HCT116 (cell line): ENCODE measurements around the gene TRMO. TPM values are rescaled to one million over a fixed set of nuclear protein-coding genes. Genes with fewer than 3 reads are reported as not detected.

Source experiments
- ATAC-seq: fragments of 200-7000 bp; cut with Tn5 transposase; 2 replicates; pipeline ENCODE4 v1.9.1; 2020; ENCODE audit warnings: mild to moderate bottlenecking, moderate library complexity
- BruUV-seq: library from RNA; stranded (reverse); fragments of 400-500 nt; replicated peaks from 2 replicates; lab custom pipeline; 2021; lab: Mats Ljungman, UMichigan
- CTCF ChIA-PET: fragments of 300-600 bp; sonication (Branson Sonifier 250); formaldehyde crosslinking; loops from one replicate; lab custom pipeline; 2021; ENCODE audit warnings: antibody characterized with exemption; lab: Charles Lee
- POLR2A ChIA-PET: fragments of 300-600, 350-600 bp; sonication (Branson Sonifier 250); formaldehyde crosslinking; loops from one replicate; lab custom pipeline; 2021; ENCODE audit warnings: antibody characterized with exemption; lab: Charles Lee
- RAD21 ChIA-PET, 2 experiments: fragments of 300-600 bp; sonication (Branson Sonifier 250); formaldehyde crosslinking; loops; one replicate each; lab custom pipeline; 2023; ENCODE audit warnings: low total read pairs in 2 of 2; ENCODE audit not compliant: uncharacterized antibody in 2 of 2, unreplicated experiment in 2 of 2, low non-redundant PET in 1 of 2; lab: Charles Lee
- DNase-seq: peaks from one replicate; pipeline ENCODE4 v3.0.0-alpha.2; 2010; ENCODE audit warnings: low read depth, low spot score
- H2AFZ ChIP-seq: fragments of 200-600 bp; shearing (Covaris generic), sonication (generic); 2 replicates; pipeline ENCODE4 v1.6.1; 2017; ENCODE audit warnings: low read depth, mixed run types, mixed read lengths, antibody characterized with exemption, low read length; ENCODE audit not compliant: poor library complexity, severe bottlenecking
- H3K27ac ChIP-seq: 2 replicates; pipeline ENCODE4 v1.5.1; 2012; ENCODE audit warnings: low read depth, low read length
- H3K27me3 ChIP-seq: fragments of 200-600 bp; sonication (generic); 2 replicates; pipeline ENCODE4 v1.6.1; 2016; ENCODE audit warnings: mixed run types, low read length, mixed read lengths; ENCODE audit not compliant: insufficient read depth
- H3K36me3 ChIP-seq, 2 experiments: fragments of 200-500 bp in 1 of 2; fragments of 200-600 bp in 1 of 2; sonication (Bioruptor generic) in 1 of 2; sonication (generic) in 1 of 2; 2 replicates each; pipeline versions ENCODE4 v1.5.1 to v1.6.1; 2014 to 2016; ENCODE audit warnings: low read length in 2 of 2, inconsistent platforms in 1 of 2, mixed read lengths in 1 of 2, mixed run types in 1 of 2; ENCODE audit not compliant: insufficient read depth in 2 of 2, control insufficient read depth in 1 of 2
- H3K4me1 ChIP-seq, 2 experiments: fragments of 200-600 bp in 1 of 2; sonication (generic) in 1 of 2; 2 replicates each; pipeline versions ENCODE4 v1.5.1 to v1.6.1; 2012 to 2017; ENCODE audit warnings: low read length in 2 of 2, inconsistent platforms in 1 of 2, mild to moderate bottlenecking in 1 of 2, mixed read lengths in 1 of 2, mixed run types in 1 of 2, moderate library complexity in 1 of 2; ENCODE audit not compliant: insufficient read depth in 2 of 2, control insufficient read depth in 1 of 2
- H3K4me2 ChIP-seq: fragments of 200-600 bp; sonication (generic); 2 replicates; pipeline ENCODE4 v1.6.1; 2017; ENCODE audit warnings: mixed run types, low read length, mixed read lengths
- H3K4me3 ChIP-seq, 2 experiments: fragments of 200-600 bp in 1 of 2; sonication (generic) in 1 of 2; replicated peaks in 1 of 2; 2 replicates each; pipeline ENCODE4 v1.5.1; 2011 to 2016; ENCODE audit warnings: low read length in 2 of 2, control low read depth in 1 of 2, low read depth in 1 of 2, mild to moderate bottlenecking in 1 of 2, mixed read lengths in 1 of 2, mixed run types in 1 of 2
- H3K79me2 ChIP-seq: fragments of 200-600 bp; sonication (generic); 2 replicates; pipeline ENCODE4 v1.6.1; 2017; ENCODE audit warnings: mild to moderate bottlenecking, mixed run types, low read length, moderate library complexity, mixed read lengths; ENCODE audit not compliant: insufficient read depth
- H3K9ac ChIP-seq: fragments of 200-600 bp; sonication (generic); 2 replicates; pipeline ENCODE4 v1.6.1; 2016; ENCODE audit warnings: low read length, mixed read lengths
- H3K9me2 ChIP-seq: fragments of 200-600 bp; sonication (generic), shearing (Covaris generic); 2 replicates; pipeline ENCODE4 v1.6.1; 2017; ENCODE audit warnings: mixed run types, mild to moderate bottlenecking, moderate library complexity; ENCODE audit not compliant: insufficient read depth
- H3K9me3 ChIP-seq, 2 experiments: fragments of 200-500 bp in 1 of 2; fragments of 200-600 bp in 1 of 2; sonication (Bioruptor generic) in 1 of 2; sonication (generic) in 1 of 2; 2 replicates each; pipeline ENCODE4 v1.6.1; 2014 to 2017; ENCODE audit warnings: low read length in 2 of 2, mixed read lengths in 2 of 2, inconsistent platforms in 1 of 2, low read depth in 1 of 2, mild to moderate bottlenecking in 1 of 2, mixed run types in 1 of 2, moderate library complexity in 1 of 2; ENCODE audit not compliant: control insufficient read depth in 1 of 2, insufficient read depth in 1 of 2
- H4K20me1 ChIP-seq: fragments of 200-600 bp; sonication (generic), shearing (Covaris generic); 2 replicates; pipeline ENCODE4 v1.6.1; 2017; ENCODE audit warnings: mixed run types, mild to moderate bottlenecking, moderate library complexity; ENCODE audit not compliant: insufficient read depth
- ATF3 ChIP-seq: IDR thresholded peaks from 2 replicates; pipeline ENCODE4 v1.6.1; 2012
- CEBPB ChIP-seq: IDR thresholded peaks from 2 replicates; pipeline ENCODE4 v1.6.1; 2012; ENCODE audit warnings: low read depth
- MAX ChIP-seq: IDR thresholded peaks from 2 replicates; pipeline ENCODE4 v1.6.1; 2012
- POLR2AphosphoS5 ChIP-seq: IDR thresholded peaks from 2 replicates; pipeline ENCODE4 v1.6.1; 2011; ENCODE audit warnings: mild to moderate bottlenecking, low read depth, low read length, moderate library complexity
- RAD21 ChIP-seq: IDR thresholded peaks from 2 replicates; pipeline ENCODE4 v1.6.1; 2012; ENCODE audit warnings: low read depth, mild to moderate bottlenecking
- SIN3A ChIP-seq: IDR thresholded peaks from 2 replicates; pipeline ENCODE4 v1.6.1; 2012; ENCODE audit warnings: low read depth
- SRF ChIP-seq: IDR thresholded peaks from 2 replicates; pipeline ENCODE4 v1.6.1; 2012; ENCODE audit warnings: low read depth
- ZBTB33 ChIP-seq: IDR thresholded peaks from 2 replicates; pipeline ENCODE4 v1.6.1; 2011; ENCODE audit warnings: mild to moderate bottlenecking, low read length, moderate library complexity; ENCODE audit not compliant: insufficient replicate concordance; ENCODE audit errors: extremely low read depth
- ZFX ChIP-seq: fragments of 450-650 bp; IDR thresholded peaks from 2 replicates; pipeline ENCODE4 v1.6.1; 2017
- ZNF274 ChIP-seq: fragments of 200-500 bp; sonication (Bioruptor generic); IDR thresholded peaks from 2 replicates; pipeline ENCODE4 v1.6.1; 2014; ENCODE audit warnings: mild to moderate bottlenecking, low read depth, low read length, inconsistent platforms
- intact Hi-C: fragments of 100-400 bp; cut with micrococcal nuclease; formaldehyde crosslinking; loops from 2 replicates; pipeline ENCODE4 v1.10.0; 2022
- total RNA-seq: library from RNA; stranded (reverse); gene quantifications from one replicate; pipeline ENCODE4 v1.2.1, GENCODE V29; 2021; ENCODE audit not compliant: unreplicated experiment

The TRMO gene
- total RNA-seq, 1 experiment from 2014 or later: 10.2 TPM

GRCh38 chr9:97936998-97937397 is 14.7 kb upstream of the TRMO start:
- POLR2A ChIA-PET: interaction anchor here (1.3 kb wide), 1 partner anchor 14 kb away, joined by 5 read pairs; no protein-coding TSS in a partner anchor
- TF ChIP-seq MAX (no peak), ZBTB33 (no peak), SRF (no peak), CEBPB (no peak), ZNF274 (no peak), RAD21 (no peak), SIN3A (no peak)

GRCh38 chr9:97935276-97935675 is 13.0 kb upstream of the TRMO start:
- DNase-seq (no peak), ATAC-seq (no peak)
- no peaks in the 10 kb centered on the region for H3K9me2 ChIP-seq
- POLR2A ChIA-PET: interaction anchor here (1.0 kb wide), 1 partner anchor 26 kb away, joined by 3 read pairs; no protein-coding TSS in a partner anchor
- H3K36me3 ChIP-seq: no peaks in the 10 kb centered on the region
- no peak for TF ChIP-seq ZBTB33
- TF ChIP-seq POLR2AphosphoS5: no peak
- no peak for TF ChIP-seq ATF3
- no peak for TF ChIP-seq MAX
- no peak for TF ChIP-seq ZFX
- no peak for TF ChIP-seq SIN3A
- no TSS peak for BruUV-seq
- H3K9me3 ChIP-seq: no peaks in the 10 kb centered on the region
- H3K4me1 ChIP-seq: no peaks in the 10 kb centered on the region
- no peak overlapping the region for H3K4me3 ChIP-seq
- RAD21 ChIA-PET: no interaction called here
- no peaks in the 10 kb centered on the region for H3K79me2 ChIP-seq
- no peak overlapping the region for H2AFZ ChIP-seq
- CTCF ChIA-PET: interaction anchor here (0.9 to 1.0 kb wide), 2 partner anchors 13 to 45 kb away, joined by 3 read pairs; partner anchors contain the start of gene TRMO
- H3K27me3 ChIP-seq: peaks cover 24% of the 10 kb centered on the region
- intact Hi-C loops: loop anchor here (5.0 kb wide), 1 partner anchor 97 kb away; no protein-coding TSS in a partner anchor
- H3K4me2 ChIP-seq: no peak overlapping the region
- H4K20me1 ChIP-seq: no peaks in the 10 kb centered on the region
- no peak overlapping the region for H3K27ac ChIP-seq
- no peak overlapping the region for H3K9ac ChIP-seq

More at GRCh38 chr9:97936998-97937397, 14.7 kb upstream of the TRMO start:
- ChIA-PET CTCF (interaction anchor here (1.0 kb wide), 1 partner anchor 15 kb away, joined by 4 read pairs; the partner anchor contains the start of gene TRMO), RAD21 (no interaction called here)
- H3K36me3 ChIP-seq: no peaks in the 10 kb centered on the region
- no peak overlapping the region for H3K4me2 ChIP-seq
- H3K27ac ChIP-seq: no peak overlapping the region
- H3K4me1 ChIP-seq: no peaks in the 10 kb centered on the region
- no peak overlapping the region for H3K9ac ChIP-seq
- intact Hi-C loops: loop anchor here (5.0 kb wide), 1 partner anchor 95 kb away; no protein-coding TSS in a partner anchor
- no peak overlapping the region for H3K4me3 ChIP-seq
- H3K27me3 ChIP-seq: peaks cover 23% of the 10 kb centered on the region
- no peak for ATAC-seq
- H4K20me1 ChIP-seq: no peaks in the 10 kb centered on the region
- H3K79me2 ChIP-seq: no peaks in the 10 kb centered on the region
- H3K9me3 ChIP-seq: no peaks in the 10 kb centered on the region
- no peak for DNase-seq
- H2AFZ ChIP-seq: no peak overlapping the region
- BruUV-seq: no TSS peak
- no peaks in the 10 kb centered on the region for H3K9me2 ChIP-seq
